Cardiac septum (tissue), 1 donor: Measurements from ENCODE around the gene NOD1. TPM values are rescaled to one million over a fixed set of nuclear protein-coding genes. Genes with fewer than 3 reads are reported as not detected.
"Not testable (repeated sequence)": the region's sequence is repeated elsewhere in the genome, so short reads cannot be mapped to it uniquely, and the experiment has no call there.

ENCODE experiments used
- DNase-seq: peaks from one replicate; pipeline ENCODE4 v3.0.0-alpha.2; 2020; ENCODE audit warnings: low spot score
- intact Hi-C: fragments of 100-400 bp; cut with DNase I; formaldehyde crosslinking; loops from one replicate; pipeline ENCODE4 v1.14.0; 2022
- total RNA-seq: library from RNA; stranded (reverse); fragmentation: NEBNext Ultra II Directional; extraction: Animal tissue kit (Norgen Biotek cat#: 25700); gene quantifications from one replicate; pipeline ENCODE4 v1.2.1, GENCODE V29; 2021
- donor health status: DM: no; HTN: no; CAD: no.

The NOD1 gene
- total RNA-seq, 1 donor from 2014 or later = 13.2 TPM

GRCh38 chr7:30390736-30391636 lies 87.6 kb downstream of the NOD1 start:
- intact Hi-C loops = no loop called here
- no peak for DNase-seq

- intact Hi-C loops = no loop called here
- no peak for DNase-seq
These were observed 88.8 kb downstream of the NOD1 start for GRCh38 chr7:30389791-30390190.

- no peak for DNase-seq
- intact Hi-C loops = no loop called here
These were observed 96.0 kb downstream of the NOD1 start for GRCh38 chr7:30382607-30383006.

GRCh38 chr7:30380824-30381223 lies 97.8 kb downstream of the NOD1 start:
- intact Hi-C loops, DNase-seq: not testable (repeated sequence)

- no peak for DNase-seq
- intact Hi-C loops = no loop called here
These were observed 98.3 kb downstream of the NOD1 start for GRCh38 chr7:30380294-30380693.

- intact Hi-C loops = no loop called here
- DNase-seq = no peak
These were observed 98.8 kb downstream of the NOD1 start for GRCh38 chr7:30379741-30380140.

- DNase-seq = no peak
- intact Hi-C loops = no loop called here
These were observed 99.5 kb downstream of the NOD1 start for GRCh38 chr7:30379131-30379530.

GRCh38 chr7:30378275-30378674 lies 100.3 kb downstream of the NOD1 start:
- DNase-seq = no peak
- intact Hi-C loops = no loop called here

Other genes with a start within 250 kb of the NOD1 start
- 11.7 TPM for gene ZNRF2, start 194.2 kb downstream of the NOD1 start, total RNA-seq
- 20.8 TPM for gene GGCT, start 26.0 kb upstream of the NOD1 start, total RNA-seq
- 51.2 TPM for gene GARS1, start 116.1 kb upstream of the NOD1 start, total RNA-seq
- 0.57 TPM for gene CRHR2, start 203.7 kb upstream of the NOD1 start, total RNA-seq